Endothelial cell of umbilical vein (primary cell): Measurements from ENCODE around the gene OSGIN1. TPM values are rescaled to one million over a fixed set of nuclear protein-coding genes. Genes with fewer than 3 reads are reported as not detected.

Experiments used
- BruUV-seq: library from RNA; stranded (reverse); fragments of 400-500 nt; replicated peaks from 2 replicates; lab custom pipeline; 2021; lab: Mats Ljungman, UMichigan
- CTCF ChIA-PET: fragments of 300-600, 350-600 bp; sonication (Branson Sonifier 250); formaldehyde crosslinking; loops from one replicate; lab custom pipeline; 2021; ENCODE audit warnings: antibody characterized with exemption, inconsistent platforms; lab: Charles Lee
- POLR2A ChIA-PET: fragments of 300-600, 350-600 bp; sonication (Branson Sonifier 250); formaldehyde crosslinking; loops from one replicate; lab custom pipeline; 2021; ENCODE audit warnings: antibody characterized with exemption, inconsistent platforms; lab: Charles Lee
- DNase-seq: peaks from one replicate; pipeline ENCODE4 v3.0.0-alpha.2; 2011; ENCODE audit warnings: low read depth, low spot score
- FAIRE-seq: peaks from 2 replicates; lab custom pipeline; 2011; peaks lifted over from hg19 to GRCh38; lab: Jason Lieb, UNC
- H2AFZ ChIP-seq: 2 replicates; pipeline ENCODE4 v1.6.0; 2012; ENCODE audit warnings: low read depth, low read length, control low read depth, inconsistent platforms
- H3K27ac ChIP-seq: 2 replicates; pipeline ENCODE4 v1.5.1; 2011; ENCODE audit warnings: low read depth, mild to moderate bottlenecking, control low read depth, low read length, moderate library complexity; ENCODE audit not compliant: insufficient read depth
- H3K27me3 ChIP-seq, 2 experiments: 2 replicates each; pipeline versions ENCODE4 v1.6.0 to v1.6.1; 2011; ENCODE audit warnings: low read length in 2 of 2, mixed read lengths in 1 of 2; ENCODE audit not compliant: control insufficient read depth in 2 of 2, insufficient read depth in 2 of 2
- H3K36me3 ChIP-seq, 2 experiments: 2 replicates in 1 of 2; 3 replicates in 1 of 2; pipeline ENCODE4 v1.5.1; 2011; ENCODE audit warnings: low read length in 2 of 2, mild to moderate bottlenecking in 1 of 2, moderate library complexity in 1 of 2; ENCODE audit not compliant: control insufficient read depth in 2 of 2, insufficient read depth in 2 of 2; ENCODE audit errors: extremely low read depth in 1 of 2
- H3K4me1 ChIP-seq: 3 replicates; pipeline ENCODE4 v1.5.1; 2011; ENCODE audit warnings: mild to moderate bottlenecking, low read length; ENCODE audit not compliant: control insufficient read depth, insufficient read depth; ENCODE audit errors: extremely low read depth
- H3K4me2 ChIP-seq: 2 replicates; pipeline ENCODE4 v1.6.1; 2011; ENCODE audit warnings: low read length, control low read depth, mixed read lengths; ENCODE audit not compliant: insufficient read depth
- H3K4me3 ChIP-seq, 3 experiments: fragments of 200-600 bp in 1 of 3; sonication (generic), shearing (Covaris generic) in 1 of 3; replicated peaks in 1 of 3; 2 replicates each; pipeline ENCODE4 v1.5.1; 2011 to 2016; ENCODE audit warnings: control low read depth in 3 of 3, low read length in 3 of 3, mild to moderate bottlenecking in 2 of 3, inconsistent platforms in 1 of 3, low read depth in 1 of 3, moderate library complexity in 1 of 3; ENCODE audit not compliant: insufficient read depth in 1 of 3
- H3K79me2 ChIP-seq: 2 replicates; pipeline ENCODE4 v1.6.0; 2012; ENCODE audit warnings: low read length, inconsistent platforms; ENCODE audit not compliant: control insufficient read depth, insufficient read depth
- H3K9ac ChIP-seq: replicated peaks from 2 replicates; pipeline ENCODE3; 2011; ENCODE audit warnings: low read length, control low read depth; ENCODE audit not compliant: insufficient read depth; ENCODE audit errors: extremely low read depth
- H3K9me1 ChIP-seq: replicated peaks from 3 replicates; pipeline ENCODE4 v1.6.0; 2011; ENCODE audit warnings: mild to moderate bottlenecking, low read length; ENCODE audit not compliant: control insufficient read depth, insufficient read depth; ENCODE audit errors: extremely low read depth
- H3K9me3 ChIP-seq: replicated peaks from 2 replicates; pipeline ENCODE4 v1.5.1; 2012; ENCODE audit warnings: low read length, inconsistent platforms; ENCODE audit not compliant: control insufficient read depth, insufficient read depth
- H4K20me1 ChIP-seq: replicated peaks from 2 replicates; pipeline ENCODE3; 2011; ENCODE audit warnings: mild to moderate bottlenecking, low read length; ENCODE audit not compliant: control insufficient read depth, insufficient read depth; ENCODE audit errors: extremely low read depth
- CTCF ChIP-seq, 2 donors: IDR thresholded peaks; 1 replicate in 1 of 2; 2 replicates in 1 of 2; pipeline ENCODE4 v1.5.1; 2011; ENCODE audit warnings: low read length in 2 of 2, mild to moderate bottlenecking in 2 of 2, moderate library complexity in 2 of 2, control low read depth in 1 of 2, inconsistent platforms in 1 of 2, low read depth in 1 of 2; ENCODE audit not compliant: insufficient read depth in 1 of 2; ENCODE audit errors: extremely low read depth in 1 of 2
- EZH2 ChIP-seq: IDR thresholded peaks from 2 replicates; pipeline ENCODE4 v1.6.1; 2012; ENCODE audit warnings: borderline replicate concordance, low read depth, mild to moderate bottlenecking, moderate library complexity, low read length, inconsistent platforms; ENCODE audit not compliant: severe bottlenecking
- FOS ChIP-seq: IDR thresholded peaks from 2 replicates; pipeline ENCODE4 v1.6.1; 2011; ENCODE audit warnings: mild to moderate bottlenecking, low read length, moderate library complexity, borderline replicate concordance; ENCODE audit not compliant: insufficient read depth
- GATA2 ChIP-seq: IDR thresholded peaks from 2 replicates; pipeline ENCODE4 v1.7.0; 2011; ENCODE audit warnings: low read depth, mild to moderate bottlenecking, moderate library complexity, mixed read lengths, low read length; ENCODE audit not compliant: insufficient read length, insufficient read depth
- JUN ChIP-seq: IDR thresholded peaks from 2 replicates; pipeline ENCODE4 v1.6.1; 2011; ENCODE audit warnings: borderline replicate concordance, low read depth; ENCODE audit not compliant: insufficient read length, insufficient read depth
- MAX ChIP-seq: IDR thresholded peaks from 2 replicates; pipeline ENCODE4 v1.6.1; 2011; ENCODE audit not compliant: insufficient read depth, insufficient read length
- MYC ChIP-seq: IDR thresholded peaks from one replicate; pipeline ENCODE4 v1.6.1; 2011; ENCODE audit warnings: mild to moderate bottlenecking, low read depth, low read length
- POLR2A ChIP-seq: IDR thresholded peaks from 2 replicates; pipeline ENCODE4 v1.6.1; 2012; ENCODE audit warnings: low read depth, mild to moderate bottlenecking, control low read depth, low read length
- POLR2AphosphoS5 ChIP-seq: IDR thresholded peaks from 2 replicates; pipeline ENCODE4 v1.6.1; 2012; ENCODE audit warnings: low read depth, mild to moderate bottlenecking, control low read depth, low read length, moderate library complexity; ENCODE audit not compliant: insufficient read depth
- dilution Hi-C: fragments of 300-500 bp; cut with MboI; formaldehyde crosslinking; loops from one replicate; pipeline ENCODE4 v1.15.0; 2019; ENCODE audit warnings: low sequenced_read_pairs; ENCODE audit not compliant: extremely low pct_ligation_motif_present
- intact Hi-C: fragments of 100-400 bp; cut with micrococcal nuclease; formaldehyde crosslinking; loops from one replicate; pipeline ENCODE4 v1.10.0; 2022
- polyA plus RNA-seq, 4 experiments: library from polyadenylated mRNA; depleted of rRNA in 3 of 4; stranded (reverse) in 3 of 4; unstranded in 1 of 4; fragments of >200 nt; gene quantifications; 2 replicates each; pipeline versions ENCODE4 v1.2.1 to v1.2.3, GENCODE V29; 2011 to 2012; ENCODE audit warnings: missing spikeins in 1 of 4
- total RNA-seq: library from RNA; stranded (reverse); gene quantifications from 2 replicates; pipeline ENCODE4 v1.2.3, GENCODE V29; 2021

Gene OSGIN1
- total and polyA plus RNA-seq, 2 donors (not counting 3 experiments of a cell fraction or from before 2014, with no cell fraction given) = 9.2 to 11.0 TPM

DNA sequence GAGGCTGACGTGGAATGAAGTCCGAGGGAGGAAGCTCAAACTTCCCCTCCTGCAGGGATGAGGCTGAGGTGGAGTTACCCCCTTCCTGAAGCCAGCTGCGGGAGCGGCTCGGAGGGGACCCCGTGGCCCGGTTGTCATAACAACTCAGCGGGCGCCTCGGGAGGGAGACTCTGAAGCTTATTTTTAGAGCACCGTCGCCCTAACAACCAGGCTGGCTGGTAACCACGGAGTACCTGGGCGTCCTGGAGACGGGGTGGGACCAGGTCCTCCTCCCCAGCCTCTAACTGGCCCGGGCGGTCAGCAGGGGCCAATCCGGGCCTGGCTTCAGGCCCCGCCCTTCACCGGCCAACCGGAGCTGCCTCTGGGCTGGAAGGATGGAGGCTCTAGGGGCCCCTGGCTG, 42.7 kb downstream of the OSGIN1 start:
- TF ChIP-seq CTCF (IDR thresholded peaks at IDR 0.05; ENCODE audit: extremely low read depth in 1 of 2, insufficient read depth in 1 of 2, low read depth in 1 of 2, low read length in 2 of 2) (no peak), GATA2 (no peak), MAX (no peak), MYC (no peak), EZH2 (no peak), POLR2A (no peak), JUN (no peak), FOS (no peak), POLR2AphosphoS5 (no peak)
- Histone ChIP-seq H3K9me1 (no peaks in the 10 kb centered on the region), H3K9ac (no peak overlapping the region), H3K4me1 (no peaks in the 10 kb centered on the region), H3K4me3 (no peak overlapping the region), H3K27ac (no peak overlapping the region), H3K79me2 (no peaks in the 10 kb centered on the region), H3K9me3 (no peaks in the 10 kb centered on the region), H3K27me3 (no peaks in the 10 kb centered on the region), H4K20me1 (no peaks in the 10 kb centered on the region), H2AFZ (no peak overlapping the region), H3K4me2 (no peak overlapping the region), H3K36me3 (no peaks in the 10 kb centered on the region)
- POLR2A ChIA-PET = no interaction called here
- no peak for FAIRE-seq
- dilution Hi-C loops (no loop called here), intact Hi-C loops (no loop called here)
- no TSS peak for BruUV-seq
- DNase-seq = no peak
- CTCF ChIA-PET = interaction anchor here (0.6 to 1.3 kb wide), 3 partner anchors 11 to 70 kb away, joined by 3 read pairs; no protein-coding TSS in a partner anchor
